ENCODE measurements around the gene NQO2. TPM values are rescaled to one million over a fixed set of nuclear protein-coding genes. Genes with fewer than 3 reads are reported as not detected.

NQO2 gene
- total and polyA plus RNA-seq, 2 of the 13 experiments (the other 11 are each of a cell fraction or from before 2014, with no cell fraction given) = 32.2 to 56.5 TPM

GRCh38 chr6:2952557-2953095 lies 47.1 kb upstream of the NQO2 start (continued):
- TF ChIP-seq HMGXB4 (CRISPR knock-in tag; IDR thresholded peaks at IDR 0.05; ENCODE audit: borderline replicate concordance in 1 of 2, low read depth in 1 of 2) = peak; percentile 97 to 98
- TF ChIP-seq PTBP1 (IDR thresholded peaks at IDR 0.05; ENCODE audit: low read depth, low read length, poor library complexity, severe bottlenecking) = no peak
- no peak for TF ChIP-seq ZNF724P (CRISPR knock-in tag; IDR thresholded peaks at IDR 0.05; ENCODE audit: borderline replicate concordance)
- peak; percentile 47 for TF ChIP-seq IKZF4 (CRISPR knock-in tag; IDR thresholded peaks at IDR 0.05; ENCODE audit: borderline replicate concordance, low read depth, not compliant biosample characterization)
- no peak for TF ChIP-seq AKAP8 (CRISPR knock-in tag; IDR thresholded peaks at IDR 0.05)
- no peak for TF ChIP-seq NFE2L2 (IDR thresholded peaks at IDR 0.05; ENCODE audit: low read length)
- TF ChIP-seq TRIM24 (CRISPR knock-in tag; IDR thresholded peaks at IDR 0.05) = no peak
- TF ChIP-seq HNRNPL (IDR thresholded peaks at IDR 0.05; ENCODE audit: low read depth, low read length) = 0 out of 2 replicates have a peak, but pooled peaks have one; percentile 62
- 0 out of 2 replicates have a peak, but pooled peaks have one; percentile 63 for TF ChIP-seq FLYWCH1 (CRISPR knock-in tag; IDR thresholded peaks at IDR 0.05)
- TF ChIP-seq TFE3 (CRISPR knock-in tag; IDR thresholded peaks at IDR 0.05) = peak; percentile 13; the same call in 1 of the 2 replicates
- TF ChIP-seq KAT8 (CRISPR knock-in tag; IDR thresholded peaks at IDR 0.05) = peak; percentile 72
- no peak for TF ChIP-seq PRDM4 (CRISPR knock-in tag; IDR thresholded peaks at IDR 0.05; ENCODE audit: borderline replicate concordance)
- peak; percentile 86 for TF ChIP-seq HOXA3 (CRISPR knock-in tag; IDR thresholded peaks at IDR 0.05)
- peak; percentile 78 for TF ChIP-seq ZNF574 (CRISPR knock-in tag; IDR thresholded peaks at IDR 0.05)
- TF ChIP-seq ZMYM3 (CRISPR knock-in tag; IDR thresholded peaks at IDR 0.05) = no peak; the same call in 1 of the 2 replicates
- peak; percentile 79 for TF ChIP-seq ATF2 (CRISPR knock-in tag; IDR thresholded peaks at IDR 0.05)
- TF ChIP-seq GLMP (CRISPR knock-in tag; IDR thresholded peaks at IDR 0.05; ENCODE audit: borderline replicate concordance) = no peak
- no peak for TF ChIP-seq RBAK (CRISPR knock-in tag; IDR thresholded peaks at IDR 0.05)
